HG03196 (cell line): ENCODE data around the gene PARVB.
"Not testable (repeated sequence)": the region's sequence is repeated elsewhere in the genome, so short reads cannot be mapped to it uniquely, and the experiment has no call there.

Source experiments
- ATAC-seq: cut with Tn5 transposase; IDR thresholded peaks from one replicate; pipeline ENCODE4 v1.9.1; 2021; ENCODE audit not compliant: unreplicated experiment

PARVB gene

DNA sequence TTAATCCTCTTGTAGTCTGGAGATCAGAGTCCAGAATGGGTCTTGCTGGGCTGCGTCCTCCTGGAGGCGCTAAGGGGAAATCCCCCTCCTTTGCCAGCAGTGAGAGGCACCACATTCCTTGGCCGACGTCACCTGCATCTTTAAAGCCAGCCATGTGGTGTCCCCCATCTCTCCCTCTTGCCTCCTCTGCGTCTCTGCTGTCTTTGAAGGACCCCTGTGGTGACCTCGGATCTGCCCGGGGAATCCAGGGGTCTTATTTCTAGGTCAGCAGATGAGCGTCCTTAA, 27.2 kb upstream of the PARVB start:
- no peak for ATAC-seq

DNA sequence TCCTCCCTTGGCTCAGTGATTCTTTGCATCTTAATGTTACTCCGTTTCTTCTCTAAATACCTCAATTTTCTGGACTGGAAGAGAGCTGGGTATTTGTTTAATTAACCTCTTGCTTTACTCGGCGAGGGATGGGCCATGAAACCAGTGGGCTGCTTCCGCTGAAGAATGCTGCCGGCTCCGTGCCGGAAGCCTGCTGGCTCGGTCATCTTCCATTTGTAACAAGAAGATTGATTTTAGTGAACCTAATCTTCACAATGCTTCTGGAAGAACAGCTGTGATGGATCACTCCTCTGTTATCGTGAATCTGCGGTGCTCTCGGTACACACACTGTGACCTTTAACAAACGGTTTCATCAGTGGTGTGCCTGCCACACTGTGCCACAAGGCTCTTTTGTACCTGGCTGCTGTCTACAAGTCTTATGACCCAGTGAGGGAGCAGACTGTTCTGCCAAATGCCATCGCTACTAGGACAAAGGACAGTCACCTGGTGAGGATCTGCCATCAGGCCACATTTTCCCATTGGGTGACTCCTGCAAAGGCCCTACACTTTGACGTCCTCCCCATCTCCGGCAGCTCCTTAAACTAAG, 25.3 kb upstream of the PARVB start:
- no peak for ATAC-seq

DNA sequence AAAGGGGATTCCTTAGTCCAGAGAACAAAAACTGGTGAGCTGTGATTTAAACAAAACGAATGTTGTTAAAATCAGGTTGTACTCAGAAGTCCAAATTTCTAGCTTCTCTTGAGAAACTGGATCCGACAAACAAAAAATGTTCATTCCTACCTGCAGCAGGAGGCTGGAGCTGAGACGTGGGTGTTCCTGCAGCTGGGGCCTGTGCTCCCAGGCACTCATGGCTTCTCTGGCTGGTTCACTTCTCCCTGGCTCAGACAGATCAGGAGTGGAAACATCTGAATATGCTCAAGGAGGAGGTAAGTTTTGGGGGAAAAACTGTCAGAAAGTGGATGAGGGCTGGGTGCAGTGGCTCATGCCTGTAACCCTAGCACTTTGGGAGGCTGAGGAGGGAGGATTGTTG, 24.7 kb upstream of the PARVB start:
- ATAC-seq = no peak

DNA sequence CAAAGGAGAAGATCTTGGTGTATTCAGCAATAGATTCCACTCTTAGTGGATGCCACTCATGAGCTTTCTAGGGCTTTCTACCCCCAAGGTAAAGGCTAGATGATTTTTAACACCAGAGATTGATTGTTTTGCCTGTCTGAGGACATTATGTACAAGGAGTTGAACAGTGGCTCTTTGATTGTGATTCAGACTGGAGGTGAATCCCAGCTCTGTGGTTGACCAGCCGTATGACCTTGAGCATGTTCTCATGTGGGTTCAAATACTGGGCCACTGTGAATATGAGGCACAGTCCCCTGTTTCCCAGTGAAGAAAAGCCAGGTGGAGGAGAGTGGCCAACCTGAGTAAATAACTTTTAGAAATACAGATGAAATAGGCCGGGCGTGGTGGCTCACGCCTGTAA, 24.0 kb upstream of the PARVB start:
- no peak for ATAC-seq

DNA sequence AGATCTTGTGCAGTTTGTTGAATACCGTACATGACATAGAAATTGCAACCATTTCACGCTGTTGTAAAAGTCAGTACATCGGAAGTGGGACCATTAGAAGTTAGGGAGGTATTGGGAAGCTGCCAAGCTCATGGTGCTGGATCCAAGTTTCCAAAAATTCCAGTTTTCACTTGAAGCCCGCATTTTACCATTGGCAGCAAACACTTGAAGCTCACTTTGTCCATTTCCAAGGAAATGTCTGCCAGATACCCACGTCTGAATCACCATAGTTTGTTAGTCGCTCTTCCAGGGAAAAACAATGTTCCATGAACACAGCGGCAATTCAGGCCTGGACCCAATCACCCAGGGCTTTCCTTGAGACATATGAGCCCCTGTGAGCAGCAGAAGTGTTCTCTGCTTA, 22.6 kb upstream of the PARVB start:
- ATAC-seq = no peak

DNA sequence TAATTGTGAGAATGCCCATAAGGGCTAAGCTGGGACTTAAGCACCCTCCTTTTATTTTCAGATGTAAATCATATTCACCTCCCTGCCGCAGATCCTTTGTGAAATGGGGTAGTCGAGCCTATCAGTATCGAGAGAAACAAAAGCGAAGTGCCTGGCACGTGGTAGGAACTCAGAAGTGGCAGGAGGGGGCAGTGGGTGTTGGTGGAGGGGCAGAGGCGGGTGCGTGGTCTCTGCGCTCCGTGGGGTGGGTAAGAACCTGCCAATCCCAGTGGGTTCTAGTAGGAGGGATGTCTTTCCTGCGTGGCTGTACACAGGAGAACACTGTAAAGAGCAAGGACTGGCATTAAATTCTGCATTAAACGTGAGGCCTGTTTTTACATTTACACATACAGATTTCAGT, 21.8 kb upstream of the PARVB start:
- ATAC-seq = no peak

DNA sequence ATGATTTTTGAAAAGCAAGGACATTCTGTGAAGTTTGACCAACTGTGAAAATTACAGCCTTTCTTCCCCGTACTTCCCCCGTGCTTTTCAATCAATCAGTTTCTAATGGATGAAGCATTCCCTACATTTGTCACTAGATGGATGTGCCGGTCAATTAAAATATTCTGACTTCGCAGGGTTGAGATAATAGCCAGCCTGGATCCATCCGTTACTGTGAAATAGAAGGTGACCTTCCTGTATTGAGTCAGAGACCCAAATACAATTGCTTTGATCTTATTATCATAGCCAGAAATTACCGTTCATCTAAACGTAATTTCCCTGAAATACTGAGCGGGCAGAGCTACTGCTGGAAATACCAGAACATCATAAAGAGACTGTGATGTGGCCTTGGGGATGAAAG, 21.1 kb upstream of the PARVB start:
- ATAC-seq = no peak

DNA sequence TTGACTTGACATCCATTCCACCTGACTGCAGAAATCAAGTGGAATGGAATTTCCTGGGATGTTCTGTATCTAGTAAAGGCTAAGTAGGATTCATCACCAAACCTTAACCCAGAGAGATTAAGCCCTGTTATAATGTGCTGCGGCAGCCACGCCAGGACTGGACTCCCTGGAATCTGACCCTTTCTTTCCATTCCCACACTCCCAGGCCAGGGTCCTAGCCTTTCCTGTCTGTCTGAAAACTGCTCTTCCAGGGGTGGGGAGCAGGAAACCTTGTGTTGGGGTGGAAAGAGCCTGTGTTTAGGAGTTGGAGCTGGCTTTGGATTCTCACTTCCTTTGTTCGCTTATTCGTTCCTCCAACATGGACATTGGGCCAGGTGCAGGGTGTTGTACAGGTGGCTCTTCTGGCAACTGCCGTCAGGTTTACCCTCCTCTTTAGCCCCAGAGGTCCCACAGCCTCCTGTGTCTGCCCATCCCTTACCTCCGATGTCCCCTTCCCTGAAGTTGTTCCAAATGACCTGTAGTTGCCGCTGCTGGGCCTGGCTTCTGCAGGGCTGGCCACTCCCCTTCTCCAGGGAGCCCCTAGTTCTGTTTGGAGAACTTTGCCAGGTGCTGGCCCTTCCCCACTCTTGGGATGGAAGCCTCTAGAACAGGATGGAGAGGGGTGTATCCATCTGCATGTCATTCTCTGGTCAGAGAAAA, 20.5 kb upstream of the PARVB start:
- ATAC-seq = no peak

DNA sequence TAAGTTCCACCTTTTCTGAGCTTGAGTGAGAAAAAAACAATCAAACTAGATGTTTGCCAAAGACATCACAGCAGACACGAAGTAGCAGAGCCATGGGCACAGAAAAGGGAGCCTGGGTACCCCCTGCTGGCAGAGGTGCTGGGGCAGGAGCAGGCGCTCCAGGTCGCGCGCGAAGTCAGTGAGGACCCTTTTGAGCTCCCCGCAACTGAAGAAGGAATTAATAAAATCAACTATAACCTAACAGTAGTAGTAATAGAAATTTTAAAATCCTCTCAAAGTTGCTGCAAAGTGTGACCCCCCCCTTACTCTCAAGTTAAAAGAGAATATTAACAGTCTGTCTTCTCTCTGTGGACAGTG, 20.0 kb upstream of the PARVB start:
- ATAC-seq = no peak

DNA sequence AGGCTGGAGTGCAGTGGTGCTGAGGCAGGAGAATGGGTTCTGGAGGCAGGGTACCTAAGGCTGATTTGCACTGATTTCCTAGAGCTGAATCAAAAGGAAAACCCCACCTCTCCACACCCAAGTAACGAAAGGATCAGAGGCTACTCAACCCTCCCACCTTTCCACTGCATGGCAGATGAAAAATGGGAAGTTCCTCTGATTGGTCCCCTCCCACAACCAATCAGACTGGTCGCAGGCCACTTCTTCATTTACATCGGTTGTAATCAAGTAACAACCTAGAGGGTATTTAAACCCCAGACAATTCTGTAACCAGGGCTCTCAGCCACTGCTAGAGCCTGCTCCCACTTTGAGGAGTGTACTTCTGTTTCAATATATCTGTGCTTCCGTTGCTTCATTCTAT, 18.6 kb upstream of the PARVB start:
- no peak for ATAC-seq

DNA sequence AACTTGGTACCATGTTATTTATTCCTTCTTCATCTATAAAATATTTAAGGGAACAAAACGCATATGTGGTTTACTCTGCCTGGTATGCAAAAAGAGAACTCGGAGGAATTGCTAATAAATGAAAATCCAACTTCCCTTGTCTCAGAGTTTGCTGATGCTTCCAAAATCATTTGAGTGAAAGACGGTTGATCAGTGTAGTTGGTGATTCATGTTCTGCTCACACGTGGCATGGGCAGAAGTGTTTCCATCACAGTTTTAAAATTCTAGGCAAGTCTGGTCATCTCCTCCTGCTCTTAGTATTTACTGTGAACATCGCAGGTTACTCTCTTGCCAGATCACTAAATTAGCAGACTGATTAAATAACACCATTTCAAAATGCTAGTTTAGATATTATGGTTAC, 11.9 kb upstream of the PARVB start:
- no peak for ATAC-seq

DNA sequence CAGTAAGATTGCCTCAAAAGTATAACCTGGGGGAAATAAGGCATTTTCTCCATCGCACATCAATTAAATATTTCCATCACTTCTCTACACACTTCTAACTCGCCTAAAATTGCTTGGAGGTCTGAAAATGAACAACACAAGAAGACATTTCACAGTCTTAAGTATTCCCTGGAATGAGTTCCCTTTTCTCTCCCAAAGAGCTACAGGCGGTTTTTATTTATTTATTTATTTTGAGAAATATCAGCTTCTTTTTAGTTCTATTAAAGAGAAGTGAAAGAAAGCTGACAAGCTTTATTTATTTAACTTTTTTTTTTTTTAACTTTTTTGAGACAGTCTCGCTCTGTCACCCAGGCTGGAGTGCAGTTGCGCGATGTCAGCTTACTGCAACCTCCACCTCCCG, 11.5 kb upstream of the PARVB start:
- ATAC-seq = no peak

DNA sequence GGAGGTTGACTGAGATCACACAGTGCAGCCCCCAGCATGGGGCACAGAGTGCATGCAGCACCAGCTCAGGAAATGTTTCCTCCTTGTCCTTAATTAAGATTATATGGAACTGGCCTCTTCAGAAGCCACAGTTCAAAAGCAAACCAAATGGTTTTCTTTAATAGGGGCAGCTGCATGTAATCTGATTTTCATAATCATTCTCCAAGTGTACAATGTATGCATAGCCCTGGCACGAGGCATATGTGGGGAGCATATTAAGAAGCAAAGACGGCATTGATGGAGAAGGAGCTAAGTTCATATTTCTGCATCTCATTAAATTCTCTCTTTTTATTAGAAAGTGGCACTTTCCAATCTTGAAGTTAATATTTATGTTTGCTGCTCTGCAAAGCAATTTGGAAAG, 9.9 kb upstream of the PARVB start:
- no peak for ATAC-seq

DNA sequence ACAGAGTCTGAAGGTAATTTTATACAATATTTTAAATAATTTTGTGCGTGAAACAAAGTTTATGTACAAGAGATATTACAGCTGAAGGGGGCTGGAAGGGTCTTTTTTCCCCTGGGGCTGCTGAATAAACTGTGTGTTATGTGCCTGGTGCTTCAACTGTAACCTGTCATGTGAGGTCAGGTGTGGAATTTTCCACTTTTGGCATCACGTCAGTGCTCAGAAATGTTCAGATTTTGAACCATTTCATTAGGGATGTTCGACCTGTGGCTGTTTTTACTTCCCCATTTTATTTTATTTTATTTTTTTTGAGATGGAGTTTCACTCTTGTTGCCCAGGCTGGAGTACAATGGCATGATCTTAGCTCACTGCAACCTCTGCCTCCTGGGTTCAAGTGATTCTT, 7.5 kb upstream of the PARVB start:
- ATAC-seq = not testable (repeated sequence)

DNA sequence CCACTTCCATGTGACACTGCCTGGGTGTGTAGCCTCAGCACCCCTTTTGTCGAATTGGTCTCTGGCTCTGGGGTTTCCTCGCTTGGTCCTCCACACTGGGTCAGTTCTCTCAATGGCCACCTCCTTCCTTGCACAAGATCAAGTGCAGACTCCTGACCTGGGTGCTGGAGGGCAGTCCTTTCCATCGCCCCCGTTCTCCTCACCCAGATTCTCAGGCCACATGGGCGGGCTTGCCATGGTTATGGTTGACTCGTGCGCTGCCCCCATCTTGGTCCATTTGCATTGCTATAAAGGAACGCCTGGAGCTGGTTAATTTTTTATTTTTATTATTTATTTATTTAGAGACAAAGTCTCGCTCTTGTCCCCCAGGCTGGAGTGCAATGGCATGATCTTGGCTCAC, 5.5 kb upstream of the PARVB start:
- no peak for ATAC-seq

DNA sequence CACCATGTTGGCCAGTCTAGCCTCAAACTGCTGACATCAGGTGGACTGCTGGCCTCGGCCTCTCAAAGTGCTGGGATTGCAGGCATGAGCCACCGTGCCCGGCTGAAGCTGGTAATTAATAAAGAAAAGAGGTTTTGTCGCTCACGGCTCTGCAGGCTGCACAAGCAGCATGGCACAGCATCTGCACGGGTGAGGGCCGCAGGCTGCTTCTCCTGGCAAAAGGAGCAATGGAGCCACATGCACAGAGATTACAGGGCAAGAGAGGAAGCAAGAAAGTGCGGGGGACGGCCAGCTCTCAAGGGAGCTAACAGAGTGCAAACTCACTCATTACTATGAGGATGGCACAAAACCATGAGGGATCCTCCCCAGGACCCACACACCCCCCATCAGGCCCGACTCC, 4.7 kb upstream of the PARVB start:
- ATAC-seq = no peak

DNA sequence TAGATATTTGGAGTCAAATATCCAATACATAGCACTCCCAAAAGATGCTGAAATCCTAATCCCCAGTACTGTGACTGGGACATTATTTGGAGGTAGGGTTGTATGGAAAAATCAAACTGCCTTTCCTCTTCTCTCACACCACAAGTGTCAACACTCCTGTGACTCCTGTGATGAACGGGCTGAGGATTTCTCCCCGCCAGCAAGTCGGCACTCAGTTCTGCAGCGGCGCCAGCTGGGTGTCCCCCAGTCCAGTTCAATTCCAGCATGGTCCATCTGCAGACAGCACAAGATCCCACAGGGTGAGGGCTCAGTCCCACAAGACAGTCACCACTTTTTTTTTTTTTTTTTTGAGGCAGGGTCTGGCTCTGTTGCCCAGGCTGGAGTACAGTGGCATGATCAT, 4.3 kb upstream of the PARVB start:
- ATAC-seq = no peak

DNA sequence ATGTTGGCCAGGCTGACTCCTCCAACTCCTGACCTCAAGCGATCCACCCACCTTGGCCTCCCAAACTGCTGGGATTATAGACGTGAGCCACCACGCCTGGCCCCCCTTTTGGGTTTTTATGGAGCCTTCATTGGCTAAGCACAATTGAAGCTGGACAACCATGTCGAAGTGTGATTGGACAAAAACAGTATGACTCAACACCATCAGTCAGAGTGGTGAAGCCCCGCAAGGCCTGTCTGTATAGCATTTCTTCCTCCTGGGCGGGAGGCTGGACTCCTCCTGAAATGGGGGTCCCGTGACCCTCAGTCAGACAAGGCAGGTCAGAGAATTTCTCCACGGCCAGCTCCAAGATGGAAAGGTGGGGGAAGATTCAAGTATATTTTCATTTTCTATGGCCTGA, 3.1 kb upstream of the PARVB start:
- no peak for ATAC-seq

DNA sequence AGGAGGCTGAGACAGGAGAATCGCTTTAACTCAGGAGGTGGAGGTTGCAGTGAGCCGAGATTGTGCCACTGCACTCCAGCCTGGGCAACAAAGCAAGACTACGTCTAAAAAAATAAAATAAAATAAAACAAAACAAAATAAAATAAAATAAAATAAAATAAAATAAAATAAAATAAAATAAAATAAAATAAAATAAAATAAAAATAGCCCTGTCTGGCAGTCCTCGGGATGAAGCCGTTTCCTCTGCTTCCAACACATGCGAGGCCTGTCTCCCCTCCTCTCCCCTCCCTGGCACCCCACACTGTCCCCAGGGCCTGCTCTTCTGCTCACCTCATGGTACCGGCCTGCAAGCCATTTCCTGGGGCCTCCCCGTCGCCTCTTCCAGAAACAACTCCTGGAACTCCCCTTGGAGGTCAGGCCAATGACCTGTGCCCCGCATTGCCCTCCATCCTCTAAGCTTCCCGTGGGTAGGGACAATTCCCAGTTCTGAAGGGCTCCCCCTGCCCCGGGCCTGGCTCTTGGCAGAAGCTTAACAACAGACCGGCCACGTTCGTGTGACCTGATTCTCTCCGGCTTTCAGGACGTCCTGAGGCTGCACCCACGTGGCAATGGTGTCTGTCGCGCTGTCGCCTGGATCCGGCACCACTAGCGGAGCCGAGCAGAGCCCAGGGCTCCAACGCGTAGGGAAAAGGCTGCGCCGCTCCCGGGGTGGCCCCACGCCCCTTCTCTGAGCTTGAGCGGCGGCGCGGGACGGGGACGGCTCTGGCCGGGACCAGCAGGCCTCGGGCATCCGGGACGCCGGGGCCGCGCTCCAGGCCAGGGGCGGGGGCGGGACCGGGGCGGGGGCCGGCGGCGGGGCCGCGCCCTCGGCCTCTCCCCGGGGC, 456 bp upstream of the PARVB start:
- no peak for ATAC-seq

DNA sequence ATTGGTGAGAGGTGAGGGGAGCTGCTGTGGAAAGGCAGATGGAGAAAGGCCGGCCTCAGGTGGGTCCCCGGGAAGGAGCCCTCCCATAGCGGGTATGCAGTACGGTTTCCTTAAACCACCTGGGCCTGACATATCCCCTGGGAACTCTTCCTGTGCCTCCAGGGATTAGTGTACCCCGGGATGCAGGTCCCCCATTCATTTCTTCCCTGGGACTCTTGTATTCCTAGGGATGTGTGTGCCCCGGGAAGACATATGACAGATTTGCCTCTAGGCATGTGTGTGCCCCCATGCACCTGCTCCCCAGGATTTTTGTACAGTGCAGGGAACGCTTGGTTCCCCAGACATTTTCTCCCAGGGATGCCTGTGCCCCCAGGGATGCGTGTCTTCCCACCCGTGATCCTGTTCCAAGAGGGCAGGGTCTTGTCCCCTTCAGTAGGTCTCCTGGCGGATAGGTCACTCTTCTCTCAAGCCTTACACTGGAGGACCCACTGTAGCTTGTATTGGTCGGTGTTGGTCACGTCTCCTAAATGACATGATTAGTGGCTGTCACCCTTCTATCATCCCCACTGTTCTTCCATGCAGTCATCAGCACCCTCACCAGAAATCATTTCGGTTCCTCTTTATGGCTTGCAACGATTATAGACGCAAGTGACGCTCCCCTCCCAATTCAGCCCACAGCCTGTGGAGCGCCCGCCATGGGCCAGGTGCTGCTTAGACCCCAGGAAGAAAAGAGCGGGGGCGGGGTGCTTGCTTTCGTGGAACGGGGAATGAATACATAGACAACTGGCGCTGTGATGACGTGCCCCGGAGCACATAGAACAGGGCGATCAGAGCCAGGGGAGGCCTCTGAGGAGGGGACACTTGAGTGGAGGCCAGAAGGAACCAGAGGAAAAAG, 1.3 kb downstream of the PARVB start:
- peak; percentile 43 for ATAC-seq

DNA sequence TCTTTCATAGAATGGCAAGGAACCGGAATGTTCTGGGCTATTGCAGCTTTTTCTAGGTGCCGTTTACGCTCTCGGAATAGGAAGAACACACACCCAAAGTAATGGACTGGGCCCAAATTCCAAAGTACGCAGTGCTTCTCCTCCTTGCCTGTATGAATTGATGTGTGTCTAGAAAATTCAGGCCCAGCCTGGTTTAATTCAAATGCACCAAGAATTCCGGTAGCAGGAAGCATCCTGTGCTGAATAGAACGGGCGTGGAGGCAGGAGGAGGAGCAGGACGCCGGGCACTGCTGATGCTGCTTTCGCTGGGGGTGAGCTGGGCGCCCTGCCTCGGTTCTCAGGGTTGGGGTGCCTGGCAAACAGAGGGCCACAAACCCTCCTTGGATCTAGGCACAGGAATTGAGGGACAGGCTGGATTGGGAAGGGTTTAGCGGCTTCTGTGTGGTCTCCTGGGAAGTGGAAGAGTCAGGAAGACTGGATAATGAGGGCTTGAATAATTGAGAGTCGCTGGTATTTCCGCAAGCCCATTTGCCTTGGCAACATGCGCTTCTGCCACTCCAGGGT, 2.0 kb downstream of the PARVB start:
- no peak for ATAC-seq
